Activated naive CD4-positive, alpha-beta T cell treated with anti-CD3 and anti-CD28 coated beads, Interleukin-2, amount 10 ng/mL, durations not matched to agents 5 hours and 36 hours (primary cell): Measurements from ENCODE around the gene KMT5B. TPM values are rescaled to one million over a fixed set of nuclear protein-coding genes. Genes with fewer than 3 reads are reported as not detected.

Experiments used
- total RNA-seq, 2 experiments: library from RNA; stranded (reverse); gene quantifications; one replicate each; pipeline ENCODE4 v1.2.3, GENCODE V29; 2021

The KMT5B gene
- total RNA-seq = 10 to 100 TPM; 29.3 to 31.5 TPM

DNA sequence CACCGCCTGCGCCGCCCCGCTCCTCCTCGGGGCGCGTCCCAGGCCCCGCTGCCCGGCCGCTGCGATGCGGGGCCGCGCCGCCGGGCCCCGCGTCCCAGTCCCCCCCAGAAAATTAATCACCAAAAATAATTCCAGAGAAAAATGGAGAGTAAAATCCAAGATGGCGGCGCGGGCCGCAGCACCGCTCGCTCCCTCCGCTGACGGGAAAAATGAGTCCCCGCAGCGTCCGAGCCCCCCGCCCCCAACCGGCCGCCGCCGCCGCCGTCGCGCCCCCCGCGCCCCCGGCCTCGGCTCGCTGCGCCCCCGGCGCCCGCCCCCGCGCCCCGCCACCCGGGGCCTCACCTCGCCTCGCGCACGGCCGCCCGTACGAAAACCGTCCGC, at the start of gene KMT5B:
TSS of gene KMT5B (minus strand) at position 162 of the 381 bp plus-strand sequence. CDS start 23,220 bp downstream, outside the sequence.

DNA sequence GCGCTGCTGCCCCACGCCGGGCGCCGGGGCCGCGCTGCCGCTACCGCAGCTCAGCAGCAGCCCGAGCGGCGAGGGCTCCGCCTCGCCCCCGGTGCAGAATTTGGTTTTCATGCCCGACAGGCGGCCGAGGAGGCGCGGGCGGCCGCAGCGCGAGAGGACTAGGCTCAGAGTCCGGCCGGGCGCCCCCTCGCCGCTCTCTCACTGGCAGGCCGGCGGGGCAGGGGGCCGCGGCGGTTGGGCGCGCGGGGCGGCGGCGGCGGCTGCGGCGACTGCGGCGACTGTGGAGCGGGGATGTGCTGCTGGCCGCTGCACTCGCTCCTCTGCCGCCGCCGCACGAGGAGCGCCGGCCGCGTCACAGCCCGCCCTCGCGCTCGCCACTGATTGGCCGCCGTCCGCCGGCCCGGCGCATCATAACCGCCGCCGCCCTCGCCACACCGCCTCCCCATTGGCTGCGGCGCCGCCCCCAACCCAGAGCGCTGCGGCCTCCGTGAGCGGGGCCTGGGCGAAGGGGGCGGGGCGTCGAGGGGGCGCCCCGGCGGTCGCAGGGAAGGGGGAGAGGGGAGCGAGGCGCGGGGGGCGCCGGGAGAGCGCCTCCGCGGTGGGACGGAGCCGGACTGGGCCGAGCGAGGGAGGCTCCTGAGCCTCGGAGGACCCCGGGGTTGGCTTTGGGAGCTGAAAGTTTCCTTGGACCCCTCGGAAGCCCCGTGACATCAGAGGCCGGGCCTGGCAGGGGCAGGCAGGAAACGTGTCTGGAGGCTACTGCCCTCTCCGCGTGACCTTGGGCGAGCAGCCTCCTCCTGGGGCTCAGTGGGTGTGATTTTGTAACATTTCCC, 91.8 kb downstream of the KMT5B start, which contains the start of gene CHKA:
TSS of gene CHKA (minus strand) at position 322 of the 833 bp plus-strand sequence. CDS start at position 111, 211 bp downstream.

Other genes with a start within 250 kb of the KMT5B start
- gene UNC93B1, start 209.2 kb downstream of the KMT5B start, total RNA-seq = 10 to 100 TPM; 25.1 to 27.0 TPM
- not detected for gene ALDH3B1, start 203.0 kb downstream of the KMT5B start, total RNA-seq
- 100 to 1,000 TPM; 105 to 109 TPM for gene NDUFS8, start 182.6 kb downstream of the KMT5B start, total RNA-seq
- gene TCIRG1, start 174.3 kb downstream of the KMT5B start, total RNA-seq = 100 to 1,000 TPM; 245 to 253 TPM
- 1 to 10 TPM; 5.4 to 5.7 TPM for gene CHKA, start 91.9 kb downstream of the KMT5B start, total RNA-seq
- 10 to 100 TPM; 19.3 to 23.4 TPM for gene C11orf24, start 58.7 kb upstream of the KMT5B start, total RNA-seq
- gene LRP5, start 99.3 kb upstream of the KMT5B start, total RNA-seq = 10 to 100 TPM; 29.8 to 35.1 TPM
- 100 to 1,000 TPM; 110 to 113 TPM for gene PPP6R3, start 247.5 kb upstream of the KMT5B start, total RNA-seq